GM12891 (cell line): ENCODE data around the gene CAPRIN1.

Source experiments
- POLR2A ChIP-seq: IDR thresholded peaks from 2 replicates; pipeline ENCODE4 v1.6.1; 2011; ENCODE audit warnings: low read depth, low read length, control low read depth
- POLR2AphosphoS5 ChIP-seq: IDR thresholded peaks from 2 replicates; pipeline ENCODE4 v1.6.1; 2011; ENCODE audit warnings: low read depth, low read length, control low read depth

DNA sequence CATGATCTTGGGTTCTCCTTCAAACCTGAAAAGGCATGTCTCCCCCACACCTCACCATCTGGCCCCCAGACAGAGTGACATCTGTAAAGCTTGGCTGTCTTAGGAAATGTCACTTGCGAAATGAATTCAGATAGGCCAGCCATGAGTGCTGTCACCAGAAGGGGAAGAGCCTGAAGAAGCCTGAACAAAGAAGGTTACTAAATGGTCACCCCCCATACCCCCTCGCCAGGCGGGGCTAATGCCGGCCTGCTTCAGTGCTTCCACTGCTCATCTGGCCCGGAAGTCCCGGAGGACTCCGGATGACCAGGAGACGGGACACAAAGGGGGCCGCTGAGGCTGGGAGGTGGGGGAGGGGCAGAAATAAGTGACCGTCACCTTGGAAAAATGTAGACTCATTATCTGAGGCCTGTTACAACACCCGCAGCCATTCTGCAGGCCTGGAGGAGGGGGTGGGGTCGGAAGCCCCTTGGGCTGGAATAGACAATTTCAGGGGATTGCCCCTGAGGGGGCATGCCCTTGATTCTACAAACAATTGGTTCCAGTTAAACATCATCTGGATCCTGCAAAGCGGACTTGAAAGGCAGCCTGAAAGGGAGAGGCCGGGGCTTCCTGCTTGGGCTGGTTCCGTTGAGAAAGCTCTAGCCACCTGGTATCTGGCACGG lies 97.1 kb downstream of the CAPRIN1 start:
- TF ChIP-seq POLR2AphosphoS5: no peak
- TF ChIP-seq POLR2A: no peak
